Effector memory CD8-positive, alpha-beta T cell (primary cell): ENCODE measurements around the gene ROR1.

Experiments used
- ATAC-seq: fragments of 150-1000 bp; cut with Tn5 transposase; replicated peaks from 2 replicates; pipeline ENCODE4 v1.10.0; 2021; ENCODE audit warnings: mild to moderate bottlenecking, moderate library complexity
- DNase-seq, 3 experiments: peaks; one replicate each; pipeline ENCODE4 v3.0.0; 2021
- H3K27ac Mint-ChIP-seq, 2 donors: one replicate each; pipeline ENCODE4 v1.8.0; 2022; ENCODE audit warnings: mild to moderate bottlenecking in 2 of 2, mixed read lengths in 2 of 2, moderate library complexity in 2 of 2
- H3K27me3 Mint-ChIP-seq, 2 donors: one replicate each; pipeline ENCODE4 v1.8.0; 2022; ENCODE audit warnings: mixed read lengths in 2 of 2
- H3K36me3 Mint-ChIP-seq: one replicate; pipeline ENCODE4 v1.8.0; 2022; ENCODE audit warnings: mild to moderate bottlenecking, moderate library complexity, mixed read lengths; ENCODE audit not compliant: insufficient read depth
- H3K4me1 Mint-ChIP-seq, 2 donors: one replicate each; pipeline ENCODE4 v1.8.0; 2022; ENCODE audit warnings: low read depth in 2 of 2, mixed read lengths in 2 of 2
- H3K4me3 Mint-ChIP-seq, 2 donors: one replicate each; pipeline ENCODE4 v1.8.0; 2022; ENCODE audit warnings: mild to moderate bottlenecking in 2 of 2, mixed read lengths in 2 of 2, moderate library complexity in 2 of 2
- H3K9me3 Mint-ChIP-seq, 2 donors: one replicate each; pipeline ENCODE4 v1.8.0; 2022; ENCODE audit warnings: mixed read lengths in 2 of 2

ROR1 gene

GRCh38 chr1:63789856-63790605 lies 16.2 kb downstream of the ROR1 start:
- DNase-seq (no peak), ATAC-seq (no peak)
- no peaks in the 10 kb centered on the region for H3K4me1 Mint-ChIP-seq
- no peaks in the 10 kb centered on the region for H3K36me3 Mint-ChIP-seq
- no peaks in the 10 kb centered on the region for H3K9me3 Mint-ChIP-seq
- H3K27me3 Mint-ChIP-seq: peaks cover 23 to 42% of the 10 kb centered on the region in 2 donors
- H3K4me3 Mint-ChIP-seq: no peak overlapping the region
- no peak overlapping the region for H3K27ac Mint-ChIP-seq

- ATAC-seq (no peak), DNase-seq (no peak)
- Mint-ChIP-seq H3K4me3 (no peak overlapping the region), H3K27me3 (peaks cover 23 to 46% of the 10 kb centered on the region in 2 donors), H3K36me3 (no peaks in the 10 kb centered on the region), H3K4me1 (no peaks in the 10 kb centered on the region), H3K27ac (no peak overlapping the region), H3K9me3 (no peaks in the 10 kb centered on the region)
Observed at GRCh38 chr1:63790989-63791388, 17.2 kb downstream of the ROR1 start.

GRCh38 chr1:63792152-63792551 lies 18.3 kb downstream of the ROR1 start:
- Mint-ChIP-seq H3K4me3 (no peak overlapping the region), H3K4me1 (no peaks in the 10 kb centered on the region), H3K36me3 (no peaks in the 10 kb centered on the region), H3K27me3 (peaks cover 23 to 46% of the 10 kb centered on the region in 2 donors), H3K27ac (no peak overlapping the region), H3K9me3 (no peaks in the 10 kb centered on the region)
- DNase-seq (no peak), ATAC-seq (no peak)

GRCh38 chr1:63793741-63794240 lies 20.0 kb downstream of the ROR1 start:
- DNase-seq (no peak), ATAC-seq (no peak)
- H3K4me3 Mint-ChIP-seq: no peak overlapping the region
- H3K27ac Mint-ChIP-seq: no peak overlapping the region
- H3K27me3 Mint-ChIP-seq: peaks cover 23 to 53% of the 10 kb centered on the region in 2 donors
- no peaks in the 10 kb centered on the region for H3K36me3 Mint-ChIP-seq
- no peaks in the 10 kb centered on the region for H3K9me3 Mint-ChIP-seq
- H3K4me1 Mint-ChIP-seq: no peaks in the 10 kb centered on the region

GRCh38 chr1:63794354-63794753 lies 20.5 kb downstream of the ROR1 start:
- no peaks in the 10 kb centered on the region for H3K36me3 Mint-ChIP-seq
- no peak for DNase-seq
- H3K27me3 Mint-ChIP-seq: peaks cover 19 to 53% of the 10 kb centered on the region in 2 donors
- H3K4me1 Mint-ChIP-seq: no peaks in the 10 kb centered on the region
- H3K27ac Mint-ChIP-seq: no peak overlapping the region
- H3K4me3 Mint-ChIP-seq: no peak overlapping the region
- no peaks in the 10 kb centered on the region for H3K9me3 Mint-ChIP-seq
- ATAC-seq: no peak

GRCh38 chr1:63794939-63795378 lies 21.1 kb downstream of the ROR1 start:
- Mint-ChIP-seq H3K4me3 (no peak overlapping the region), H3K36me3 (no peaks in the 10 kb centered on the region), H3K4me1 (no peaks in the 10 kb centered on the region), H3K9me3 (no peaks in the 10 kb centered on the region), H3K27ac (no peak overlapping the region), H3K27me3 (peaks cover 13 to 53% of the 10 kb centered on the region in 2 donors)
- ATAC-seq (no peak), DNase-seq (no peak)

- H3K4me1 Mint-ChIP-seq: no peaks in the 10 kb centered on the region
- H3K9me3 Mint-ChIP-seq: no peaks in the 10 kb centered on the region
- no peak overlapping the region for H3K27ac Mint-ChIP-seq
- ATAC-seq (no peak), DNase-seq (no peak)
- H3K4me3 Mint-ChIP-seq: no peak overlapping the region
- peaks cover 8 to 49% of the 10 kb centered on the region in 2 donors for H3K27me3 Mint-ChIP-seq
- no peaks in the 10 kb centered on the region for H3K36me3 Mint-ChIP-seq
Observed at GRCh38 chr1:63795455-63795854, 21.6 kb downstream of the ROR1 start.

GRCh38 chr1:63797056-63797726 lies 23.4 kb downstream of the ROR1 start:
- DNase-seq (no peak), ATAC-seq (no peak)
- Mint-ChIP-seq H3K27ac (no peak overlapping the region), H3K36me3 (no peaks in the 10 kb centered on the region), H3K4me3 (no peak overlapping the region), H3K9me3 (no peaks in the 10 kb centered on the region), H3K27me3 (peaks cover 0 to 38% of the 10 kb centered on the region in 2 donors), H3K4me1 (no peaks in the 10 kb centered on the region)

GRCh38 chr1:63798284-63798683 lies 24.5 kb downstream of the ROR1 start:
- Mint-ChIP-seq H3K27me3 (peaks cover 0 to 38% of the 10 kb centered on the region in 2 donors), H3K36me3 (no peaks in the 10 kb centered on the region), H3K4me1 (no peaks in the 10 kb centered on the region), H3K27ac (no peak overlapping the region), H3K9me3 (no peaks in the 10 kb centered on the region), H3K4me3 (no peak overlapping the region)
- ATAC-seq (no peak), DNase-seq (no peak)

- no peak overlapping the region for H3K27ac Mint-ChIP-seq
- no peak overlapping the region for H3K4me3 Mint-ChIP-seq
- no peaks in the 10 kb centered on the region for H3K36me3 Mint-ChIP-seq
- H3K27me3 Mint-ChIP-seq: peaks cover 0 to 33% of the 10 kb centered on the region in 2 donors
- DNase-seq (no peak), ATAC-seq (no peak)
- no peaks in the 10 kb centered on the region for H3K9me3 Mint-ChIP-seq
- no peaks in the 10 kb centered on the region for H3K4me1 Mint-ChIP-seq
Observed at GRCh38 chr1:63799307-63799706, 25.5 kb downstream of the ROR1 start.

- no peak for ATAC-seq
- H3K27ac Mint-ChIP-seq: no peak overlapping the region
- no peaks in the 10 kb centered on the region for H3K9me3 Mint-ChIP-seq
- no peak overlapping the region for H3K4me3 Mint-ChIP-seq
- H3K27me3 Mint-ChIP-seq: peaks cover 1 to 28% of the 10 kb centered on the region in 2 donors
- no peaks in the 10 kb centered on the region for H3K4me1 Mint-ChIP-seq
- no peaks in the 10 kb centered on the region for H3K36me3 Mint-ChIP-seq
- DNase-seq: no peak
Observed at GRCh38 chr1:63799820-63800219, 26.0 kb downstream of the ROR1 start.

GRCh38 chr1:63802109-63802508 lies 28.3 kb downstream of the ROR1 start:
- Mint-ChIP-seq H3K9me3 (no peaks in the 10 kb centered on the region), H3K27me3 (peaks cover 8 to 22% of the 10 kb centered on the region in 2 donors), H3K27ac (no peak overlapping the region), H3K4me3 (no peak overlapping the region), H3K36me3 (no peaks in the 10 kb centered on the region), H3K4me1 (no peaks in the 10 kb centered on the region)
- ATAC-seq (no peak), DNase-seq (no peak)

GRCh38 chr1:63804829-63805484 lies 31.1 kb downstream of the ROR1 start:
- Mint-ChIP-seq H3K4me1 (no peaks in the 10 kb centered on the region), H3K9me3 (no peaks in the 10 kb centered on the region), H3K27me3 (peaks cover 11 to 14% of the 10 kb centered on the region in 2 donors), H3K36me3 (no peaks in the 10 kb centered on the region), H3K27ac (no peak overlapping the region), H3K4me3 (no peak overlapping the region)
- no peak for ATAC-seq
- no peak for DNase-seq
